Activated naive CD8-positive, alpha-beta T cell treated with anti-CD3 and anti-CD28 coated beads for 36 hours (primary cell): Measurements from ENCODE around the gene USP13. TPM values are rescaled to one million over a fixed set of nuclear protein-coding genes. Genes with fewer than 3 reads are reported as not detected.

Source experiments
- total RNA-seq, 2 experiments: library from RNA; stranded (reverse); gene quantifications; one replicate each; pipeline ENCODE4 v1.2.3, GENCODE V29; 2021

The USP13 gene
- total RNA-seq, 2 experiments from 2014 or later, result 11.6 to 11.9 TPM

Other genes with a start within 250 kb of the USP13 start
- 1 to 10 TPM; 2.9 to 4.0 TPM for gene GNB4, start 201.6 kb upstream of the USP13 start, total RNA-seq
- gene ACTL6A, start 90.1 kb upstream of the USP13 start, total RNA-seq, result 10 to 100 TPM; 94.2 to 95.7 TPM
- 10 to 100 TPM; 69.4 to 70.4 TPM for gene MRPL47, start 48.4 kb upstream of the USP13 start, total RNA-seq
- gene NDUFB5, start 48.2 kb upstream of the USP13 start, total RNA-seq, result 100 to 1,000 TPM; 106 to 111 TPM